Measurements from ENCODE around the gene CDH18.

The CDH18 gene

GRCh38 chr5:19904766-19905165, 83.2 kb downstream of the CDH18 start:
- Histone ChIP-seq H3K27me3 (ENCODE audit: insufficient read depth, poor library complexity, severe bottlenecking) (no peaks in the 10 kb centered on the region), H3K4me3 (ENCODE audit: severe bottlenecking) (no peak overlapping the region), H3K27ac (ENCODE audit: poor library complexity, severe bottlenecking) (no peak overlapping the region), H3K36me3 (ENCODE audit: low read depth) (no peaks in the 10 kb centered on the region), H3K9me3 (ENCODE audit: severe bottlenecking) (no peaks in the 10 kb centered on the region), H3K4me1 (ENCODE audit: insufficient read depth, poor library complexity, severe bottlenecking) (peaks cover 10% of the 10 kb centered on the region)
- TF ChIP-seq CTCF (IDR thresholded peaks at IDR 0.05; ENCODE audit: poor library complexity, severe bottlenecking) = no peak
- no peak for DNase-seq (ENCODE audit: low spot score)
- ATAC-seq (ENCODE audit: low read depth) = no peak

DNA sequence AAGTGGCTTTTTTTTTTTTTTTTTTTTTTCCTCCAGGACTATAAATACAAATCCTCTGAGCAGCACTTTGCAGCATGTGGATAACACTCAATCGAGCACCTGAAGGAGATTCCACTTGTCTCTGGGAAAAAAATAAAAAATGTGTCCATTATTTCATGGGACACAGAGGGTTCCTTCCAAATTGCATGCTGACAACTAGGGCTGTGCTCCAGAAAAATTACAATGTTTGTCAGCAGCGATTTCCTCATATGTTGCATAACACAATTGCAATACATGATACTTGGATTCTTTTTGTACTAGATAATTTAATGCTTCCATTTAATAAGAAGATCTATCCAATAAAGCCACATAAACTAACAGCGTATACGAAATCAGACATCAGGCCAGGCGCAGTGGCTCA, 84.4 kb downstream of the CDH18 start:
- no peaks in the 10 kb centered on the region for H3K36me3 ChIP-seq (ENCODE audit: low read depth)
- no peak overlapping the region for H3K4me3 ChIP-seq (ENCODE audit: severe bottlenecking)
- DNase-seq (ENCODE audit: low spot score) (no peak), ATAC-seq (ENCODE audit: low read depth) (no peak)
- TF ChIP-seq CTCF (IDR thresholded peaks at IDR 0.05; ENCODE audit: poor library complexity, severe bottlenecking) = no peak
- H3K4me1 ChIP-seq (ENCODE audit: insufficient read depth, poor library complexity, severe bottlenecking) = peaks cover 7% of the 10 kb centered on the region
- no peaks in the 10 kb centered on the region for H3K27me3 ChIP-seq (ENCODE audit: insufficient read depth, poor library complexity, severe bottlenecking)
- no peak overlapping the region for H3K27ac ChIP-seq (ENCODE audit: poor library complexity, severe bottlenecking)
- no peaks in the 10 kb centered on the region for H3K9me3 ChIP-seq (ENCODE audit: severe bottlenecking)

GRCh38 chr5:19902316-19902934, 85.6 kb downstream of the CDH18 start:
- Histone ChIP-seq H3K27ac (ENCODE audit: poor library complexity, severe bottlenecking) (no peak overlapping the region), H3K36me3 (ENCODE audit: low read depth) (no peaks in the 10 kb centered on the region), H3K9me3 (ENCODE audit: severe bottlenecking) (no peaks in the 10 kb centered on the region), H3K4me1 (ENCODE audit: insufficient read depth, poor library complexity, severe bottlenecking) (peaks cover 7% of the 10 kb centered on the region), H3K27me3 (ENCODE audit: insufficient read depth, poor library complexity, severe bottlenecking) (no peaks in the 10 kb centered on the region), H3K4me3 (ENCODE audit: severe bottlenecking) (no peak overlapping the region)
- DNase-seq (ENCODE audit: low spot score) = no peak
- peak; percentile 69 for ATAC-seq (ENCODE audit: low read depth)
- no peak for TF ChIP-seq CTCF (IDR thresholded peaks at IDR 0.05; ENCODE audit: poor library complexity, severe bottlenecking)

DNA sequence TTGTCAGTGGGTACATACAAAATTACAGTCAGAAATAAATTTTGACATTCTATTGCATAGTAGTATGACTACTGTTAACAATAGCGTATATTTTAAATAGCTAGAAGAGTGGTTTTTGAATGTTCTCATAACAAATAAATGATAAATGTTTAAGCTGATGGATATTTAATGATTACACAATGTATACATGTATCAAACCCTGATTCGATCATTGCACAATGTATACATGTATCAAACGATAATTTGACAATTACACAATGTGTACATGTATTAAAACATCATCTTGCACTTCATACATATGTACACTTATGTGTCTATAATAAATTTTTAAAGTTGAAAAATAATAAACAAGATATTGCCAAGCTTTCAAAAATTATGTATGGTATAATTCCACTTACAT, 87.7 kb downstream of the CDH18 start:
- Histone ChIP-seq H3K27me3 (ENCODE audit: insufficient read depth, poor library complexity, severe bottlenecking) (no peaks in the 10 kb centered on the region), H3K9me3 (ENCODE audit: severe bottlenecking) (no peaks in the 10 kb centered on the region), H3K4me1 (ENCODE audit: insufficient read depth, poor library complexity, severe bottlenecking) (peaks cover 12% of the 10 kb centered on the region), H3K4me3 (ENCODE audit: severe bottlenecking) (no peak overlapping the region), H3K27ac (ENCODE audit: poor library complexity, severe bottlenecking) (no peak overlapping the region), H3K36me3 (ENCODE audit: low read depth) (no peaks in the 10 kb centered on the region)
- ATAC-seq (ENCODE audit: low read depth) = no peak
- TF ChIP-seq CTCF (IDR thresholded peaks at IDR 0.05; ENCODE audit: poor library complexity, severe bottlenecking) = no peak
- DNase-seq (ENCODE audit: low spot score) = no peak

- H3K36me3 ChIP-seq (ENCODE audit: low read depth) = no peaks in the 10 kb centered on the region
- H3K9me3 ChIP-seq (ENCODE audit: severe bottlenecking) = no peaks in the 10 kb centered on the region
- no peak for TF ChIP-seq CTCF (IDR thresholded peaks at IDR 0.05; ENCODE audit: poor library complexity, severe bottlenecking)
- peak; percentile 99 for ATAC-seq (ENCODE audit: low read depth)
- no peak for DNase-seq (ENCODE audit: low spot score)
- no peaks in the 10 kb centered on the region for H3K27me3 ChIP-seq (ENCODE audit: insufficient read depth, poor library complexity, severe bottlenecking)
- peaks cover 24% of the 10 kb centered on the region for H3K4me1 ChIP-seq (ENCODE audit: insufficient read depth, poor library complexity, severe bottlenecking)
- H3K27ac ChIP-seq (ENCODE audit: poor library complexity, severe bottlenecking) = peak overlapping the region; percentile 87
- H3K4me3 ChIP-seq (ENCODE audit: severe bottlenecking) = no peak overlapping the region
Observed at GRCh38 chr5:19891658-19892057, 96.3 kb downstream of the CDH18 start.
